Lower leg skin (tissue), 4 donors: ENCODE measurements around the gene QSOX2. TPM values are rescaled to one million over a fixed set of nuclear protein-coding genes. Genes with fewer than 3 reads are reported as not detected.

Source experiments
- DNase-seq, 2 donors: peaks; one replicate each; pipeline ENCODE4 v3.0.0-alpha.2; 2019; ENCODE audit warnings: low spot score in 2 of 2
- H3K4me3 ChIP-seq: fragments of 200-600 bp; sonication (generic); 2 replicates; pipeline ENCODE4 v1.5.1; 2017; ENCODE audit warnings: mild to moderate bottlenecking, low read depth; ENCODE audit not compliant: poor library complexity, severe bottlenecking
- POLR2A ChIP-seq, 2 donors: fragments of 450-650 bp; IDR thresholded peaks; one replicate each; pipeline ENCODE4 v1.6.1; 2016 to 2017; ENCODE audit warnings: antibody characterized with exemption in 2 of 2, mild to moderate bottlenecking in 1 of 2, moderate library complexity in 1 of 2
- WGBS, 2 donors: methylation state at CpG; one replicate each; pipeline ENCODE4 v1.1.5; 2018; 5-methylcytosine and 5-hydroxymethylcytosine counted together
- intact Hi-C: fragments of 100-400 bp; cut with DNase I; formaldehyde crosslinking; loops from one replicate; pipeline ENCODE4 v1.15.0; 2023; ENCODE audit warnings: low total_unique reads
- total RNA-seq, 4 donors: library from RNA; depleted of rRNA; stranded (reverse); fragments of >200 nt; gene quantifications; one replicate each; pipeline ENCODE4 v1.1.0, GENCODE V29; 2016
- TF ChIP-seq, protein P1 (sequence below), 3 donors: fragments of 450-650 bp; IDR thresholded peaks; one replicate each; pipeline ENCODE4 v1.5.1; 2016; ENCODE audit warnings: antibody characterized with exemption in 3 of 3, mild to moderate bottlenecking in 3 of 3, moderate library complexity in 2 of 3

Gene QSOX2
- total RNA-seq, 4 donors from 2014 or later = 8.7 to 13.0 (median 11.1) TPM

DNA sequence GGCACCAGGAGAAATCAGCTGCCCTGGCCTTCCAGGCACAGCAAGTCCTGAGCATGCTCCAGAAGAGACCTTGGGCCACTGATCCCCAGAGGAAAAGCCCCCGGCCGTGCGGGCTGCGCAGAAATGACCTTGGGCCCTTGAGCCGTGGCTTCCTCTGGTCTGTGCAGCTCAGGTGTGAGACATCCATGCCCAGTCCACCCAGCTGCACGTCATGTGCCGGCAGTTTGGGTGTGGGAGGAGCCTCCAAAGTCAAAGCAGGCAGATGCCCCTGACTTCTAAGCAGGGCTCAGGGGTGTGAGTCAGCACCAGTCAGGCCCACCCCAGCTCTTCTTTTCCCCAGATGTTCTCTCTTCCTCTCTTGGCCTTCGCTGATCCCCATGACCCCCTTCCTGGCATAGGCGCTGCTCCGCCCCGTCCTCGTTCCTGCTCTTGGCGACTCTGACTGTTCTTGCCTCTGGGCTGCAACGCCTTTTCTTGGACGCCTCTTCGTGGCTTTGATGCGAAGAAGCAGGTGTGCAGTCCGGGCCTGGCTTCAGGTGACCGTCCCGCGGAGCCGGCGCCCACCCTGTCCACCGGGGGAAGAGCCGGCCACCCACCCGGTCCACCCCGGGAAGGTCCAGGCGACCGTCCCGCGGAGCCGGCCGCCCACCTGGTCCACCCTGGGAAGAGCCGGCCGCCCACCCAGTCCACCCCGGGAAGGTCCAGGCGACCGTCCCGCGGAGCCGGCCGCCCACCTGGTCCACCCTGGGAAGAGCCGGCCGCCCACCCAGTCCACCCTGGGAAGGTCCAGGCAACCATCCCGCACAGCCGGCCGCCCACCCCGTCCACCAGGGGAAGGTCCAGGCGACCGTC, 5.9 kb upstream of the QSOX2 start:
- intact Hi-C loops = no loop called here
- DNase-seq = no peak
- no peak for TF ChIP-seq POLR2A (IDR thresholded peaks at IDR 0.05)
- TF ChIP-seq, protein P1, sequence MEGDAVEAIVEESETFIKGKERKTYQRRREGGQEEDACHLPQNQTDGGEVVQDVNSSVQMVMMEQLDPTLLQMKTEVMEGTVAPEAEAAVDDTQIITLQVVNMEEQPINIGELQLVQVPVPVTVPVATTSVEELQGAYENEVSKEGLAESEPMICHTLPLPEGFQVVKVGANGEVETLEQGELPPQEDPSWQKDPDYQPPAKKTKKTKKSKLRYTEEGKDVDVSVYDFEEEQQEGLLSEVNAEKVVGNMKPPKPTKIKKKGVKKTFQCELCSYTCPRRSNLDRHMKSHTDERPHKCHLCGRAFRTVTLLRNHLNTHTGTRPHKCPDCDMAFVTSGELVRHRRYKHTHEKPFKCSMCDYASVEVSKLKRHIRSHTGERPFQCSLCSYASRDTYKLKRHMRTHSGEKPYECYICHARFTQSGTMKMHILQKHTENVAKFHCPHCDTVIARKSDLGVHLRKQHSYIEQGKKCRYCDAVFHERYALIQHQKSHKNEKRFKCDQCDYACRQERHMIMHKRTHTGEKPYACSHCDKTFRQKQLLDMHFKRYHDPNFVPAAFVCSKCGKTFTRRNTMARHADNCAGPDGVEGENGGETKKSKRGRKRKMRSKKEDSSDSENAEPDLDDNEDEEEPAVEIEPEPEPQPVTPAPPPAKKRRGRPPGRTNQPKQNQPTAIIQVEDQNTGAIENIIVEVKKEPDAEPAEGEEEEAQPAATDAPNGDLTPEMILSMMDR (IDR thresholded peaks at IDR 0.05) = no peak
- WGBS, 2 donors = 44 to 63% methylated on average over 24 to 25 of the region's 50 CpGs
- H3K4me3 ChIP-seq = no peak overlapping the region

DNA sequence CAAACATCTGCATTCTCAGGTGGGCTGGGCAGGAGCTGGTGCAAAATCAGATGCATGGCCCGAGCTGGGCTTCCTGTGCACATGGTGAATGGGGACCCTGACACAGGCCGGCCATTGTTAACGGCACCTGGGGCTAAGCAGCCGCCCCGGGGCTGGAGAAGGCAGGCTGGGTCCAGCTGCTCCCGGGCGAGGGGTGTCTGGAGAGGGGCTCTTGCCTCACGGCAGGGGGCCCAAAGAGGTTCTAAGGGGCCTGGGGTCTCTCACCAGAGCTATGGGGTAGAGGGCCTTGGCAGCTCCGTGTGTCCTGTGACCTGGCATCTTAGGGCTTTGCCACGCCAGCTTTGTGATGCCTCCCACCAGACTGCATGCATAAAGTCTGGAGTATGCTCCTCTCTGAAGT, 5.1 kb upstream of the QSOX2 start:
- WGBS, 2 donors = 73 to 75% methylated on average over 9 to 10 of the region's 10 CpGs
- TF ChIP-seq POLR2A (IDR thresholded peaks at IDR 0.05) = no peak
- TF ChIP-seq, protein P1 (IDR thresholded peaks at IDR 0.05) = no peak
- no peak for DNase-seq
- no peak overlapping the region for H3K4me3 ChIP-seq
- intact Hi-C loops = no loop called here

DNA sequence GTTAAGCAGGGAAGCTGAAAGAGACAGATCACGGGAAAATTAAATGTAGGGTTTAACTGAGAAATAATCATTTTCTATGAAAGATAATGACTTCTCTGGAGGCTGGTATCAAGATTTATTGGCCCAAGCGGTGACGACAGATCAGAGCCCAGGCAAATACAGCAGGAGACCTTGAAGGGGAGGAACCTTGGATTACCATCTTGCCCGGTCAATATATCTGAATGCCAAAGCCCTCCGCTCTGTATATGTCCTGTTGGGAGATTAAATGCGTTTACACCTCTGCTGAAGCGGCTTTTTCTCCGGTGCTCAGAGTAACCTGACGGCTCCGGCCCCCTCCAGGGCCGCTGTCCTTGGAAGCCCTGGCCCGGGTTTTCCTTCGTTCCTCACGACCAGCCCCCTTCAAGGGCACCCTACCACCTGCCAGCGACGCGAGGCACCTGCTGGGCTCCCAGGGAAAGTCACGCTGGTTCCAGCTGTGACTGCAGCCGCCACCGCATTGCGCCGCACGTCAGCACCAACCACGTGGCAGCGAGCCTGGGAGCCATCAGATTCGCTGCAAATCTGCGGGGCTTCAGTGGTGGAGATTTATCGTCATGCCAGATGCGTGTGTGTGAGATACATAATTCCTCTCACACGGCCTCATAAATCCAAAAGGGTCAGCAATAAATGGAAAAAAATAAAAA, 4.4 kb upstream of the QSOX2 start:
- intact Hi-C loops = no loop called here
- TF ChIP-seq POLR2A (IDR thresholded peaks at IDR 0.05) = no peak
- TF ChIP-seq, protein P1 (IDR thresholded peaks at IDR 0.05) = no peak
- no peak overlapping the region for H3K4me3 ChIP-seq
- WGBS, 2 donors = 75% methylated on average over 30 of the region's 30 CpGs
- no peak for DNase-seq

DNA sequence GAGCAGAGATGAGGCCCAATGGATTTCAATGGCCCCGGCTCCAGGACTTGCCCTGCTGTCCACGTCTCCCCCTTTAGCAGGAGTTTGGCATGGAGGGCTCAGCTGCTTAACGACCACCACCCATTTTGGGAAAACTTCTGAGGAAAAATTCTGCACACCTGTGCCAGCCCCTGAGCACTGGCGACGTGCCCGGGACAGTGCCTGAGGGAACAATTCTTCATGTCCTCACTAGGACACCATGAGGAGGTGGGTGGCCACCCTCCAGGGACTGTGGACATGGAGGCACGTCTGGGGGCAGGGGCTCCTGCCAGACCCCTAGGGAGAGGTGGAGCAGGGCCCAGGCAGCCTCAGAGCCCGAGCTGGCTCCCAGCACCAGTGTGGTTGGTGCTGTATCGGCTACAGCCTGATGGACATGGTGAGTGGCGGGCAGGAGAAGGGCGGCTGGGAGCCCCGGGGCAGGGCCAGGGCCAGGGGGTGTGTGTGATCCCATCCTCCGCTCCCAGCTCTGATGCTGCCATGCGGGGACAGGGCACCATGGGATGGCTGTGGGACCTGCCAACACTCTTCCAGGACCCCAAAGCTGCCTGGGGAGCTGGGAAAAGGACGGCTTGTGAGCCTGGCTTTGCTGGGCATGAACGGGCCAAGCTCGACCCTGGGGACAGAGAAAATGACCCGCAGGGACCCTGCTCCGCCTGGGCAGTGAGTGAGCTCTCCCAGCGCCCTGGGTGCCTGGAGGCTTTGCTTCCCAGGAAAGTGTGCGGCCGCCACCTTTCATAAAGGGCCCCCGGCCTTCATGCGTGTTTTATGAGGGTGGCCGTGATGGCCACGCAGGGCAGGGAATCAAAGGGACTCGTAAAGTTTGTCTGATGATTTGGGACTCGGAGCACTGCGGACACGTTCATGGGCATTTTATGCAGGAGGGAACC, 3.6 kb upstream of the QSOX2 start:
- no peak overlapping the region for H3K4me3 ChIP-seq
- TF ChIP-seq, protein P1 (IDR thresholded peaks at IDR 0.05) = no peak
- no peak for TF ChIP-seq POLR2A (IDR thresholded peaks at IDR 0.05)
- intact Hi-C loops = no loop called here
- WGBS, 2 donors = 73 to 77% methylated on average over 24 to 30 of the region's 30 CpGs
- no peak for DNase-seq

DNA sequence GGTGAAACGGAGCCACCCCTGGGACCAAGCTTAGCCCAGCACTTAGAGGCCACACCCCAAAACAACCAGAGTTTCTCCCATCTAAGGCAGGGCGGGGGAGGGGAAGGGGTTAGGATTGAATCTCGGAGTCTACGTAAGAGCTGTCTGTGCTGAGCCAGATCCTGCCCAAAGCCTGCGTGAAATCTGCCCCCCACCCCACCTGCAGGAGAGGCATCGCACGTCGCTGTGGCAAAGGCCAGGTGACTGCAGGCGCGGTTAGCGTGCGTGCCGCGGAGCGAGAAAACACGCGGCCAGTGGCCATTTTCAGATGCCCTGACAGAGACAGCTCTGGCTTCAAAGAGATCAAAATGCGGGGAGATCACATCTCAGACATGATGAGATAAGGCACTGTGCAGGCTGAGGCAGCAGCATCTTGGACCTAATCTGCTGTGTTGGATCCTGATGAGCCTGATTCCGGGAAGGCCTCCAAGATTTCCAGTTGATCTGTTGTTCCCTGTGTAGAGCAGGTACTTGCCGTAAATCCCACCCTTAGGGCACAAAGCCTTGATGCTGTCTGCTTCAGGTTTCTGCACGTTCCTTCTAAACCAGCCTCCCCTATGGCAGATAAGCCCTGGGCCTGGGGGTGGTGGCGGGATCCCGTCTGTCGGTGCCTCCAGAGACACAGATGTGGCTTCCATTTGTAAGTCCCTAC, 2.5 kb upstream of the QSOX2 start:
- intact Hi-C loops = no loop called here
- H3K4me3 ChIP-seq = no peak overlapping the region
- 65 to 67% methylated on average over 23 to 24 of the region's 24 CpGs for WGBS, 2 donors
- DNase-seq = no peak
- no peak for TF ChIP-seq POLR2A (IDR thresholded peaks at IDR 0.05)
- TF ChIP-seq, protein P1 (IDR thresholded peaks at IDR 0.05) = no peak
